ENCODE data around the gene CST9. TPM values are rescaled to one million over a fixed set of nuclear protein-coding genes. Genes with fewer than 3 reads are reported as not detected.

The CST9 gene
- total and polyA plus RNA-seq, 8 donors = not detected

- H3K27me3 ChIP-seq = peaks cover 0 to 9% of the 10 kb centered on the region in 2 donors
- TF ChIP-seq CTCF (IDR thresholded peaks at IDR 0.05) = no peak
- H3K4me3 ChIP-seq = no peak overlapping the region
- H3K4me1 ChIP-seq = no peaks in the 10 kb centered on the region
- intact Hi-C loops (cut with DNase I) = no loop called here
- DNase-seq = no peak
- H3K9me3 ChIP-seq = no peaks in the 10 kb centered on the region
- H3K36me3 ChIP-seq = no peaks in the 10 kb centered on the region
- no peak for ATAC-seq
- H3K27ac ChIP-seq = no peak overlapping the region
Observed at GRCh38 chr20:23586735-23587525, 18.8 kb downstream of the CST9 start.

DNA sequence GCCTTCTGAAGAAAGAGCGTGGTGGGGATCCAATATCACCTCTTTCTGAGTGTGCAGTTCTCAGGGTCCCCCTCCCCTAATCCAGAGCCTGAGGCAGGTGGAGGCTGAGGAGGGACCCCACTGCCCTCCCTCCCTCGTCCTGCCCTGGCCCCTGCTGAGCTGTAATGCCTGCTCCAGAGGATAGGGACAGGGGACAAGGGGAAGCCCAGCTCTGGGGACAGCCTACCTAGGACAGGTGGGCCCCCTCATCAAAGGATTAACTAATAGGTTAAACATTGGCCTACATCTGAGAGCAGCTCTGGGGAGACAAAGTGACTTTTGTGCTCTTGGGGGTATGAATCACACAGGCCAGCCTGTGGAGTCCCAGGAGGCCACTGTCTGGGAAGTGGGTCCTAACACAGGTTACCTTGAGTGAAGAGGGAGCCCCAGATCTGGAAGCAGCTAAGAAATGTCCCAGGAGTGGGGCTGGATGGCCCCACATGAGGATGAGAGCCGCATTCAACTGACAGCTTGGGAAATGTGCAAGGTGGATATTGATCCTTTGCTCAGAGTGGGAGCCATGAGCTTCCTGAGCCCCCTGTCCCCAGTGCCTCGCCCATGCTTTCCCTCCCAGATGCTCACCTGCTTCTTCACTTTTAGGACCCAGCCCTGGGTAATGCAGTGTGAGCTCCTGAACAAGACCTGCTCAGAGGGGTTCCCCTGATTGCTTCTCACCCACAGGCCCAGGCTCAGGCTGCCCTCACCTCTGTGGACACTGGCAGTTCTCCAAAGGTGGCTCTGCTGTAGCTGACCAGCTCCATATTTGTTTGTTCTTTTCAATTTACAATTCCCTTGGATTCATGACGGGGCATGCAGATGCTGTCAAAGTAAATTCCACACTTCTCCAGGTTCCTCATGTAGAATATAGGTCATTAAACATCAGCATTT lies 19.6 kb downstream of the CST9 start:
- intact Hi-C loops (cut with DNase I) = no loop called here
- no peak overlapping the region for H3K4me3 ChIP-seq
- no peak for TF ChIP-seq CTCF (IDR thresholded peaks at IDR 0.05)
- H3K4me1 ChIP-seq = no peaks in the 10 kb centered on the region
- no peak overlapping the region for H3K27ac ChIP-seq
- DNase-seq (no peak), ATAC-seq (no peak)
- no peaks in the 10 kb centered on the region for H3K9me3 ChIP-seq
- peaks cover 0 to 9% of the 10 kb centered on the region in 2 donors for H3K27me3 ChIP-seq
- no peaks in the 10 kb centered on the region for H3K36me3 ChIP-seq

- intact Hi-C loops (cut with DNase I) = no loop called here
- ATAC-seq = no peak
Observed at GRCh38 chr20:23585449-23585807, 20.3 kb downstream of the CST9 start.

DNA sequence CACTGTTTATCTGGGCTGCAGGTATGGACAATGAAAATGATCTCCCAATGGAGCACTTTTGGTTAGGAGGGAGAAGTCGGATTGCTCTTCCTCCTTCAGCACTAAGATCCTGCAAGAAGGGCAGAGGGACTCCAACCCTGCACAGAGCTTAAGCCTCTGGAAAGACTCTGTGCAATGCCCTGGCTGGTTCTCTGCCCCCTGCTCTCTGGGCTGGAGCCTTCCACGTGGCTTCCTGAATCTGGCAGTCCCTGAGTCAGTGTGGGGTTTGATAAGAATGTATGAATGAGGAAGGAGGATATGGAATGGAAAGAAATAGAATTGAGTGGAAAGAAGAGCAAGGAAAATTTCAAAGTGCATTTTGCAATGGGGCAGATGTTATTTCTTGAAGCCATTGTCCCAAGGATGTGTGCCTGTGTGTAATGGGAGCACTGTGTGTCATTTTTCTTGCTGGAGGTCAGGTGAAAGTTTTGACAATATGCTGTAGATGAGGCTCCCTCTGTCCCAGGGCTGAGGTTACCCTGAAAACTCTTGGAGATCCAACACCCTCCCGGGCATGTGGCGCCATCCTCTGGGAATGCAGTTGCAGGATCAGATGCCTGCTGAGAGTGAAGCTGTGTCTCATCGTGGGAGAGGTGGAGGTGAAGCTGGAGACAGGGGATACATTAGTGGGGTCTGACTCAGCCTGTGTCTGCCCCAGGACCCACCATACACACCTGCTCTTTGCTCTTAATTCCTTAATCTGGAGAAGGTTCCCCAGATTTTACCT lies 21.1 kb downstream of the CST9 start:
- peaks cover 0 to 3% of the 10 kb centered on the region in 2 donors for H3K9me3 ChIP-seq
- H3K27me3 ChIP-seq = peaks cover 0 to 9% of the 10 kb centered on the region in 2 donors
- H3K4me3 ChIP-seq = no peak overlapping the region
- intact Hi-C loops (cut with DNase I) = no loop called here
- no peaks in the 10 kb centered on the region for H3K36me3 ChIP-seq
- ATAC-seq (no peak), DNase-seq (no peak)
- H3K27ac ChIP-seq = no peak overlapping the region
- no peak for TF ChIP-seq CTCF (IDR thresholded peaks at IDR 0.05)
- H3K4me1 ChIP-seq = no peaks in the 10 kb centered on the region

More at GRCh38 chr20:23585449-23585807, 20.3 kb downstream of the CST9 start:
- no peak for TF ChIP-seq CTCF (IDR thresholded peaks at IDR 0.05)
- no peak for DNase-seq
- Histone ChIP-seq H3K4me1 (no peaks in the 10 kb centered on the region), H3K9me3 (peaks cover 0 to 3% of the 10 kb centered on the region in 2 donors), H3K4me3 (no peak overlapping the region), H3K36me3 (no peaks in the 10 kb centered on the region), H3K27me3 (peaks cover 0 to 9% of the 10 kb centered on the region in 2 donors), H3K27ac (no peak overlapping the region)

All from left lung (tissue), 10 donors.